Head of caudate nucleus (tissue), 42 donors: ENCODE data around the gene GRAP.
"Not testable (repeated sequence)": the region's sequence is repeated elsewhere in the genome, so short reads cannot be mapped to it uniquely, and the experiment has no call there.

Experiments used
- DNase-seq, 42 donors: peaks; one replicate each; pipeline versions ENCODE4 v3.0.0 to v3.0.0-alpha.2; 2020 to 2021; ENCODE audit warnings: mixed read lengths in 7 of 42
- intact Hi-C: fragments of 100-400 bp; cut with DNase I; formaldehyde crosslinking; loops from one replicate; pipeline ENCODE4 v1.15.0; 2022

Gene GRAP

DNA sequence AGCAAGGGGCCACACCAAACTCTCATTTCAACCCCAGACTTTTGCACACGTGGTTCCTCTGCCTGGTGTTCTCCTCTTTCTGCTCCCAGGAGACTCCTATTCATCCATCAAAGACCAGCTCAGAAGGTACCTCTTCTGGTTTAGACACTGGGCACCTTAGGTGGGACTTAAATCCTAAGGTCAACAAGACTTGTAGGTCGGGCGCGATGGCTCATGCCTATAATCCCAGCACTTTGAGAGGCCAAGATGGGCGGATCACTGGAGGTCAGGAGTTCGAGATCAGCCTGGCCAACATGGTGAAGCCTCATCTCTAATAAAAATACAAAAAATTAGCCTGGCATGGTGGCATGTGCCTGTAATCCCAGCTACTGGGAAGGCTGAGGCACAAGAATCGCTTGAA, 753 bp upstream of the GRAP start:
- intact Hi-C loops: not testable (repeated sequence)
- peak in 1 of 42 donors; percentile 22 for DNase-seq

DNA sequence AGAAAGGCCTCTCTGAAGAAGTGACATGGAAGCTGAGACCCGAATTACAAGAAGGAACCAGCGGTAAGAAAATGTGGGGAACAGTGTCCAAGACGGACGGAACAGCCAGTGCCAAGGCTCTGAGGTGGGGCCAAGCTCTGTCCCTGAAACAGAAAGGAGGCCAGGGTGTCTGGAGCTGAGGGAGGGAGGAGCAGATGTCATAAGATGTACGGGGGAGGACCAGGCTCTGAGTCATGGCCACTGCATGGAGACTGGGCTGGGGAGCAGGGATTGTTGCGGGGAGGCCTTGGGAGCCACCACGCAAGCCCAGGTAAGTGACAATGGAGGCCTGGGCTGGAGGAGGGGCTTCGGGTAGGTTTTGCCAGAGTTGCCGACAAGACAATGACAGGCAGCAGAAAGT, 2.1 kb downstream of the GRAP start:
- intact Hi-C loops, DNase-seq: not testable (repeated sequence)

DNA sequence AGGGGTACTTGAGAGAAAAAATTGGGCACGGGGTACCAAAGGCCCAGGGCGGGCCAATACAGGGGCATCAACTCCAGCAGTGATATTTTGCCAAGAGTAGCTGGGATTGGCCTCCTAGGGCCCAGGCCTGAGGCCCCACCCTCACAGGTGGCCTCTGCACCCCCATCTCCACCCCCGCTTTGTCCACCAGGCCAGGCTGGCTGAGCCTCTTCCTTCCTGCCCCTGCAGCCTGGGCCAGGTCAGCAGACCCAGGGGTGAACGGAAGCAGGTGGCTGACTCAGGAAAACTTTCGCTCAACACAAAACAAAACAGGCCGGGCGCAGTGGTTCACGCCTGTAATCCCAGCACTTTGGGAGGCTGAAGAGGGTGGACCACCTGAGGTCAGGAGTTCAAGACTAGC, 3.7 kb downstream of the GRAP start:
- DNase-seq, intact Hi-C loops: not testable (repeated sequence)

DNA sequence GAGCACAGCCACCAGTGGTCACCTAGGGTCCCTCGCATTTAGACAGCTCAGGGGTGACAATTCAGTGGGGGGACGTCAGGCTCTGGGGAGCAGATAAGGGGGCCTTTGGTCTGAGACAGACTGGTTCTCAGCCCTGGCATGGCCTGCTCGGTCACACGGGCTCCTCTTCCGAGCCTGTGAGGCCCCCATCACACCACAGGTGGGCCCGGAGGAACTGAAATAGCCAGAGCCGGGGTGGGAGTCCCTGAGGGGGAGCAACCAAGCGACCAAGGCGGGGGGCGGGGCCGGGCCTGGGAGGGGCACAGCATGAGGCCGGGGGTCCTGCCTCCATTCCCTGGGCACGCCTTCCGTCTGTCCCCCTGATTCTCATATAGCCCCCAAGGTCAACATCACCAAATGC, 4.4 kb downstream of the GRAP start:
- intact Hi-C loops, DNase-seq: not testable (repeated sequence)

DNA sequence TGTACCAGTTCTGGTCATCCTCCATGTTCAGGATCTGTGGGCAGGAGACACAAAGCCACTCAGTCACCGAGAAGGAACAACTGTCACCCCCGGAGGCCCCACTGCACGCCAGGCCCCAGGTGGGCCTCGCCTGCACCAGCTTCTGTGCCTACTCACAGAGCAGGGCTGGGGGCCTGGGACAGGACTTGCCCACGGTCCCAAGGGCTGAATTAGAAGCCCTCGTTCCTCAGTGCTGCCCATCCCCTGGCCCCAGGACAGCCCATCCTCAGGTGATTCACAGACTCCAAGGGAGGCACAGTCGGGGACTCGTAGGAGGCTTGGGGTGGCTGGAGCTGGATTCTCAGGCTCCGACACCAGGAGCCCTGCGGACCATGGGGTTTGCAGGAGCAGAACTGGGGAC, 4.9 kb downstream of the GRAP start:
- intact Hi-C loops, DNase-seq: not testable (repeated sequence)

DNA sequence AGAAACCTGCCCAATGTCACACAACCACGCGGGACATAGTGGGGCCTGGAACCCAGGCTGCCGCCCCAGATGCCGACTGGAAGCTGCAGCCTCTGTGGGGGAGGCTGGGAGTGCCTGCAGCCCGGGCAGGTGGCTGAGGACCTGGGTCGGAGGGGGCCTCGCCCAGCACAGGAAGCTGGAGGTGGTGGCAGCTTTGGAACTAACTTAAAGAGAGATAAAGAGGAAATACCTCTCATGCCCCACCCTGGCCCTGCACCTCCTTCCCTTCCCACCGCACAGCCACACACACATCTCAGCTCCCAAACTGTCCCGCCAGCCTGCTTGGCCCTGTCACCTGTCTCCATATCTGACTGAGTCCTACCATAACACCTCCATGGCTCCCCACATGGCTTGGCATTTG, 6.4 kb downstream of the GRAP start:
- DNase-seq, intact Hi-C loops: not testable (repeated sequence)

DNA sequence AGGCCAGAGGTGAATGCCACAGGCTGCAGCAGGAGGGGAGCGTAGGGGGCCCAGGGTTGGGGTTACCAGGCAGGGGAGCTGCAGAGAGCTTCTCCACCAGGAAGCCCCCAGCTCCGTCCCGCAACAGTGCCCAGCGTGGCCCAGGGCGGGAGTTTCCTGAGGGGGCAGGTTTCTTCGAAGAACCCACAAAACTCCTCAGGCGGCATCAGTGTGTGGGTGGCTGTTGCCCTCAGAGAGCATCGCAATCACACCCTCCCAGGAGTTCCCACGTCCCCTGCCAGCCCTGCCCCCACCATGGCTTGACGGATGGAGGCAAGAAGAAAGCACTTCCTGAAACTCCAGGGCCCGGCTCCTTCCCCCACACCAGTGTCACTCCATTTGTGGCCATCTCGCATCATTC, 8.0 kb downstream of the GRAP start:
- intact Hi-C loops, DNase-seq: not testable (repeated sequence)

DNA sequence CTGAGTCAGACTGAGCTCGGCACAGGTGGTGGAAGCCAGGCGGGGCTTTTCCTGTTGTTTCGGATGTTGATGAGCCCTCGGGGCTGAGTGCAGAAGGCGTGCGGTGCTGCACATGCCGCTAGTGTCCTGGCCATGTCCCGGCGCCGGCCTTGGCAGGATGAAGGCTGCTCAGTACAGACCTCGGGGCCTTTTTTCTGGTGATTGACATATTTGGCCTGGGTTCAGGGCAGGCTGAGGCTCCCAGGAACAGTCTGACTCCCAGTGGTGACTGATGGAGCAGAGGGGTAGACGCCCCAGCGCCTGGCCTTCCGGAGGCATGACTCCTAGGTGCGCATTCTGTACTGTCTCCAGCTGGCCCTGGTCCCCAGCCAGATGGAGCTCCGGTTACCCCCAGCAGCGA, 8.8 kb downstream of the GRAP start:
- not testable (repeated sequence) for DNase-seq

DNA sequence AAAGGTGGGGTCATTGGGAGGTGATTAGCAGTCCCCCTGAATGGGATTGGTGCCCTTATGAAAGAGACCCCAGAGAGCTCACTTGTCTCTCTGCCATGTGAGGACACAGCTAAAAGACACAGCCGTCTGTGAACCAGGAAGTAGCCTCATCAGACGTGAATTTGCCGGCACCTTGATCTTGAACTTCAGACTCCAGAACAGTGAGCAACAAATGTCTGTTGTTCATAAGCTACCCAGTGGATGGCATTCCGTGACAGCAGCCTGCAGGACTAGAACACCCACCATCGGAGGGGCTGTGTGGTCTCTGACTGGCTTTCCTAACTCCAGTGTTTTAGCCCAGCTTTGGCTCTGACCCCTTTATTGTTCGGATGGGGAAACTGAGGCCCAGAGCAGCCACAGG, 9.2 kb downstream of the GRAP start:
- DNase-seq, intact Hi-C loops: not testable (repeated sequence)

More for the DNA sequence above, 8.8 kb downstream of the GRAP start:
- intact Hi-C loops: not testable (repeated sequence)

DNA sequence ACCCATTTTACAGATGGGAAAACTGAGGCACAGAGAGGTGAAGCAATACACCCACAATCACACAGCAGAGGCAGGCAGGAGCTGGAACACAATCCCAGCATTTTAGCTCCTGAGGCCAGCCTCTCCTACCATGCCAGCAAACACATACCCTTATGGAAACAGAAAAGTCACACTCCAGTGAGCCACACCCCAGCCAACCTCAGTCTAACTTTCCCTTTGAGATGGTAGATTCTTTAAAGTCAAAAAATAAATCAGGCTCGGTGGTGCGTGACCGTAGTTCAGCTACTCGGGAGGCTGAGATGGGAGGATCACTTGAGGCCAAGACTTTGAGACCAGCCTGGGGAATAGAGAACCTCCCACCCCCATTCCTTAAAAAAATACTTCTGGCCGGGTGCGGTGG, 10.6 kb downstream of the GRAP start:
- not testable (repeated sequence) for DNase-seq

DNA sequence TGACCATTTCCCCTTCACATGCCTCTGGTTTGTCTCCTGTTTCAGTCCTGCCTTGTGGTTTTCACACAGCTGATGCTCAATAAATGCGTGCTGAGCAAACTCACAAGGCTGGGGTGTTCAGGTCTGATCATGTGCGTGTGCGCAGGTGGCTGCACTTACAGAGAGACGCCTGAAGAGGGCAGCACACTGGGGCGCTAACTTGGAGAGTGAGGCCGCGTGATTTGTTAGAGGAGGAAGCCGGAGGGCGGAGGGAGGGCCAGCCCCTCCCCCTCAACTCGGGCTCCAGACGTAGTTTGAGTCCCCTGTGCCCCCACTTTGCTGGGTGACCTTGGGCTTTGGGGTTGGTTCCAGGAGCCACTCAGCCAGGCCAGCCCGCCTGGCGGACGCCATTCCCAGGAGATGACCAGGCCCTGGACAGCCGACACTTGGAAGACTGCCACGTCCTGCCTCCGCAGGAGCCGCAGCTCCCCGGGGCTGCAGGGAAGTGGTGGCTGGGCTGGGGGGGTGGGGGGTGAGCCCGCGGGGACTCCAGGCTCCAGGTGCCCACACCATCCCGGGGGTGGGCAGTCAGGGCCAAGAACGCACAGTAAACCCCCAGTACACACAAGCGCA, 14.3 kb downstream of the GRAP start:
- DNase-seq, intact Hi-C loops: not testable (repeated sequence)

More for the DNA sequence above, 10.6 kb downstream of the GRAP start:
- intact Hi-C loops: not testable (repeated sequence)

DNA sequence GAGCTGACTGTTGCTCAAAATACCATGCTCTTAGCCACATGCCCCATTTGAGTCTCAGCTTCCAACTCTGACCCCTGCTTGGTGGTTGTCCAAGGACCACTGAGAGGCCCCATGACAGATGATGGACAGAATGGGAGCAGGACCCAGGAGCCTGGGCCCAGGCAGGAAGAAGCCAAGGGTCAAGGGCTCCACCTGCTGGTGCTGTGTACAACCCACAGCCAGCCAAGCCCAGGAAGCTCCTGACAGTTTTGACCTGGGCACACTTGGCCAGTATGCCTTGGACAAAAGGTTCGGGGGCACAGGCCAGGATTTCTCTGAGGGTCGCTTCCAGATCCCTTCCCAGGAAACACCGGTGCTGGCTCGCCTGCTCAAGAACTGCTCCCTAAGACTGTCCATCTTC, 15.0 kb downstream of the GRAP start:
- intact Hi-C loops: not testable (repeated sequence)
- DNase-seq: peak; percentile 38 to 88 (median 75)

DNA sequence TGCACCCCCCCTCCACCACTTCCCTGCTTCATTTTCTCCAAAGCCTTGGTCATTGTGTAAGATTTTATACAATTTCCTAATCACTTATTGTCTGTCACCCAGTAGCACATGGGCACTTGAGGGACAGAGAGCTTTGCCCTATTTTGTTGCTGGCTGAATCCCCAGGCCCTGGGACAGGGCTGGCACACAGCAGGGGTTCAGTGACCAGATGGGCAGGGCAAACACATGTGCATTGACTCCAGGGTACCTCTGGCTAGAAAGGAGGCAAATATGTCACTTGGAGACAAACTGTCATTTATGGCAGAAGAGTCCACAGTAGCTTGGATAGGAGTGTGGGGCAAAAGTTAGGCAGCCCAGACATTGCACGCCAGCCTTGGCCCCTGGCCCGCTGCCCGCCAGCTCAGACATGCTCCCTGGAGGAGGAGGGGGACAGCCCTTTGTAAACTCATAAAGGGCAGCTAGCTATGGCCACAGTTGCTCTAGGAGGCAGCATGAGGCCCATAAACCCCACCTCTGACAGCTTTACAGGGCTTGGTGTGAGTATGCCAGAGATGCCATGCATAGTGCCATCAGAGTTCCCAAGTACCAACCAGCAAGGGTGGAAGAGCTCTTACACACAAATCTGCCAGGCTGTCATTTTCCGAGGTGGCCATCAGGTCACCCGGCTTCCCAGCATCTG, 15.8 kb downstream of the GRAP start:
- DNase-seq, intact Hi-C loops: not testable (repeated sequence)

DNA sequence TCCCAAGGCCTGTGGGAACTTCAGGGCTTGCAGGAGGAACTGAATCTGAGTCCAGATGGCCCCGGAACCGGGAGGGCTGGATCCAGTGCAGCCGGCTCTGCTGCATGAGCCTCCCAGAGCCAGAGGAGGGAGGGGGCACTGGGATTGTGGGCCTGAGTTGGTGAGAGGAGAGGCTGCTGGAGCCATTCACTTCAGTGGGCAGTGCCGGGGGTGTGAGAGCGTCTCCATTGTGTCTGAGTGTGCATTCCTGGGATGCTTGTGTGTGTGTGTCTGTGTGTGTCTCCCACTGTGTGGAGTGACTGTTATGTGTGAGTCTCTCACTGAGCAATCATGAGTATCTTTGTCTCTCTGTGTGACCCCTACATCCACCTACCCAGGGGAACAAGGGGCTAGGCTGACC, 17.0 kb downstream of the GRAP start:
- intact Hi-C loops: not testable (repeated sequence)

DNA sequence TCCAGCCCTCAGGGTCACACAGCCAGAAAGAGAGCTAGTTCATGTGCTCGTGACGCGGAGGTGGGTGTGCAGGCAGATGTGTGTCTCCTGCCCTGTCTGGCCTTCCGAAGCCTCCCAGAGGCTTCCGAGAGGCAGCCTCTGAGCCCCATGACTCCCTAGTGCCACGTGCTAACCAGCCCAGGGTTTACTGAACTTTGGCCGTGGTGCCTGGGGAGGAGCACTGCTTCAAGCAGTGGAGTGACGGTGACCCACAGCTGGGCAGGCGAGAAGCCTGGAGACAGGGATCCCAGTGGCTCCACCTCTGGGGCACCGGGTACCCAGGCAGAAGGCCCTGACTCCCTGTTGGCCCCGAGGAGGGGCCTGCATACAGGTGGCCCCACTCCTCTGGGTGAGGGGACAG, 18.1 kb downstream of the GRAP start:
- intact Hi-C loops, DNase-seq: not testable (repeated sequence)

More for the DNA sequence above, 17.0 kb downstream of the GRAP start:
- not testable (repeated sequence) for DNase-seq

DNA sequence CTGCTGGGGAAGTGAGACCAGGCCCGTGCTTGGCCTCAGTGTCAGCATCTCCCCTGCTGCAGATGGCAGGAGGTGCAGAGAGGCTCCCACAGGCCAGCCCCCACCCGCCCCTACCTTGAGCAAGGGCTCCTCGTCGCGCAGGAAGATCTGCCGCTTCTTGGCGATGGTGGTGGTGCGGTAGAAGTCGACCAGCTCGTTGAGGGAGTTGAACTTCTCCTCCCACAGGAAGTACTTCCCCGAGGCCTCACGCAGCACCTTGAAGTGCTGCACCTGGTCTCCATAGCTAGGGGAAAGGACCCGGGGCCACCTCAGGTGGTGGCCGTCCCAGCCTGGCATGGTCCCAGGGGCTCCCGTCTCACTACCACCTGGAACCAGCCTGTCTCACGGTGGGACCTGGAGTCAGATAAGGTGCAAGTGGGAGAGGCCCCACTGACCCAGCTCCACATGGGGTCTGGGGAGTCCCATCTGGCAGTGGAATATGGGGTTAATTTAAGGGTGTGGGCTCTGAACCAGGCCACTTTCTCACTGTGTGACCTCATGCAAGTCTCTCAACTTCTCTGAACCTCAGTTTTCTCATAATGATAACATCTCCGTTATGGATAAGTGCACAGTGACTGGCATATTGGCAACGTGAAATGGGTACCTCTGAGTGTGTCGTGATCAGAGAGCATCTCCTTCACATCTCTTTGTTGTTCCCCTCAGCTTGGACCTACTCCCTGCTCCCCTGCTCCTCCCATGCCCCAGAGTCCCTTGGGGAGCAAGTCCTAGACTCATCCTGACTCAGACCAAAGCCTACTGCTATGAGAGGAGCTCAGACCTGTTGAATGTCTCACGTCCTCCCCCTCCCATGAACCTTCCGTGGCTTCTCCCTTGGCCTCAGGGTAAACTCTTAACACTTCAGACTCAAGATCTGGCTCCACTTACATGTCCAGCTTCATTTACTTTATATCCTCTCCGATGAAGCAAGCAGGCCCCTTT, 22.4 kb downstream of the GRAP start:
- DNase-seq: peak in 1 of 42 donors; percentile 1
- intact Hi-C loops: no loop called here

DNA sequence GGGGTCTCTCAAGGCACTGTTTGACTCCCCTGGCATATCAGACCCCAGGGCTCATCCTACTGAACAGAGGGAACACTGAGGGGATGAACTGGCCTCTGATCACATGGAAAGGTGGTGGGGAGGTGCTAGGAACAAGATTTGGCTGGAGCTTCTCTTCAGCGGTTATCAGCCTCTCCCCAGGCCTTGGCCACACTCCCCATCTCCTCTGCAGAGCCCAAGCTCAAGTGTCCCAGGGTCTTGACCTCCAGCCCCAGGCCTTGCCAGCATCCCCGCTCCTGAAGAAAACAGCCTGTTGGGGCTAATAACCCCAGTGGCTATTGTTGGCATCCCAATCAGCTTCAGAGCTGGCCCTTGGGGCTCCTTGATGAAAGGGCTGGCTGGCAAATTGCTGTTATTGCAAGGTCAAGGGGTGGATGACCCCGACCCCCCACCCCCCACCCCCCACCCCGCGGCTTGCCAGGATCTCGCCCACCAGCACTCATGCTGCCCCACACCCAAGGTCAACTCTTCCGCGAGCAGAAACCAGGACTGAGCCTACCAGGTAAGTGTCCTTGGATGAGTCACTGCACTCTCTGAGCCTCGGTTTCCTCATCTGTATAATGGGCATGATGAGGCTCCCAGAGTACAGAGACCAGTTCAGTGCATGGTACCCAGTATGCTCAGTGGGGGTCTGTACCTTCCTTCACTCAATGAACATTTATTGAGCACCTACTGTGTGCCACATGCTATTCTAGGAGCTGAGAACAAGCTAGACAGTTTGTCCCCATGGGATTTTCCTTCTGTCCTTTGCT, 23.4 kb downstream of the GRAP start:
- DNase-seq: no peak
- intact Hi-C loops: no loop called here

DNA sequence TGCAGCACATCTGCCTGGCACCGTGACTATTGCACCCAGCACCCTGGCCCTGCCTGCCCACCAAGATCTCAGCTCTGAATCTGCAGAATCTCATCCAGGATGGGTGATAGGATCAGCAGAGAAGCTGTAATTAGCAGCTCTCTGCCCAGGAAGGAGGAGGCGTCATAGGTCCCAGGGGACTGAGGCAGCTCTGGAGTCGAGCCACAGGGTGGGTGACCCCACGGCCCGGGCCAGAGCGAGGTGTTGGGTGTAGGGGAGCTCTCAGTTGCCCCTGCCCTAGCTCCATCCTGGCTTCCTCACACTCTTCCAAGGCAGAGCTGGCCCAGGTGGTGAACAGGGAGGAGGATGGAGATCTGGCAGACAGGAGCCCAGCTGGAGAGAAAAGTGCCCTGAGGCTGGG, 24.0 kb downstream of the GRAP start:
- intact Hi-C loops: no loop called here
- no peak for DNase-seq

DNA sequence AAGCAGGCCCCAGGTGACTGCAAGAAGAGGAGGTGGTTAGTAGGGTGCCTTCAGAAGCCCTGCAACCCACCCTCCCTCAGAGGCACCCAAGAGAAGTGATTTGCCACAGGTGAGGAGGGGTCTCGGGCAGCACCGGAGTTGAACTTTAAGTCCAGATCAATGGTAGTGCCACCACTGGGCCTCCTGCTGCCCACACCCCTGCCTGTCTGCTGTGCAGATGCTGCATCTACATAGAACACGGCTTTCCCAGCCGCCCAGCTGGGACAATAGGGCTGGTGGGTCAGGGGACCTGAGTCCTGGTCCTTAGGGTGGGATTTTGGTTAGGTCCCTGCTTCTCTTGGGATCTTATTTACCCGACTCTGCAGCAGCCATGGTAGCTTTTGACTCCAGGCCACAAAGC, 24.6 kb downstream of the GRAP start:
- DNase-seq: no peak
- intact Hi-C loops: no loop called here
